Adrenal gland (tissue), 12 donors: ENCODE measurements around the gene VMAC. TPM values are rescaled to one million over a fixed set of nuclear protein-coding genes. Genes with fewer than 3 reads are reported as not detected.

Experiments
- DNase-seq, 7 donors: peaks; one replicate each; pipeline ENCODE4 v3.0.0-alpha.2; 2019 to 2020
- H3K27ac ChIP-seq, 5 donors: fragments of 200-600 bp; sonication (generic) in 4 of 5; 1 replicate in 3 of 5; 2 replicates in 2 of 5; pipeline versions ENCODE4 v1.5.1 to v1.8.0; 2016 to 2020; ENCODE audit warnings: mild to moderate bottlenecking in 1 of 5
- H3K27me3 ChIP-seq: fragments of 200-600 bp; 2 replicates; pipeline ENCODE4 v1.8.0; 2021
- H3K36me3 ChIP-seq, 2 donors: fragments of 200-600 bp; replicated peaks in 1 of 2; 1 replicate in 1 of 2; 2 replicates in 1 of 2; pipeline versions ENCODE4 v1.5.1 to v1.8.0; 2018 to 2022
- H3K4me1 ChIP-seq, 2 donors: fragments of 200-600 bp; replicated peaks in 1 of 2; 1 replicate in 1 of 2; 2 replicates in 1 of 2; pipeline versions ENCODE4 v1.5.1 to v1.8.0; 2018 to 2021
- H3K4me3 ChIP-seq, 4 donors: fragments of 200-600 bp; sonication (generic) in 3 of 4; one replicate each; pipeline ENCODE4 v1.5.1; 2016 to 2018
- H3K9me3 ChIP-seq, 3 donors: fragments of 200-600 bp; sonication (generic) in 1 of 3; replicated peaks in 1 of 3; 1 replicate in 2 of 3; 2 replicates in 1 of 3; pipeline versions ENCODE4 v1.5.1 to v1.8.0; 2016 to 2021
- CTCF ChIP-seq, 6 experiments: fragments of 450-650 bp in 4 of 6; fragments of 200-600 bp in 2 of 6; sonication (generic) in 1 of 6; IDR thresholded peaks; 1 replicate in 5 of 6; 2 replicates in 1 of 6; pipeline versions ENCODE4 v1.5.1 to v1.8.0; 2016 to 2021; ENCODE audit warnings: antibody characterized with exemption in 6 of 6, mild to moderate bottlenecking in 2 of 6, moderate library complexity in 1 of 6
- POLR2A ChIP-seq, 2 donors: fragments of 450-650 bp; IDR thresholded peaks; one replicate each; pipeline ENCODE4 v1.6.1; 2017; ENCODE audit warnings: antibody characterized with exemption in 2 of 2, mild to moderate bottlenecking in 2 of 2, moderate library complexity in 1 of 2
- WGBS, 4 donors: extraction: QIAGEN DNeasy Blood & Tissue Kit in 2 of 4; methylation state at CpG; one replicate each; pipeline versions ENCODE4 v1.1.5 to v1.1.7; 2013 to 2017; 5-methylcytosine and 5-hydroxymethylcytosine counted together
- intact Hi-C, 2 donors: fragments of 100-400 bp; cut with DNase I; formaldehyde crosslinking; loops; one replicate each; pipeline versions ENCODE4 v1.14.1 to v1.15.0; 2022 to 2023
- polyA plus RNA-seq, 3 donors: library from polyadenylated mRNA; stranded (reverse); fragments of 200-250 nt in 2 of 3; fragments of 350-450 nt in 1 of 3; fragmentation: Illumina TruSeq in 1 of 3; extraction: RNeasy Lipid Tissue Mini Kit (QIAGEN cat#74804) in 1 of 3; gene quantifications; one replicate each; pipeline ENCODE4 v1.2.3, GENCODE V29; 2013 to 2014
- total RNA-seq, 9 donors: library from RNA; depleted of rRNA in 4 of 9; stranded (reverse); fragments of >200 nt in 4 of 9; fragments of 120-200 nt in 1 of 9; fragmentation: NEBNext Ultra II Directional in 1 of 9; extraction: Animal tissue kit (Norgen Biotek cat#: 25700) in 1 of 9; gene quantifications; one replicate each; pipeline versions ENCODE4 v1.1.0 to v1.2.4, GENCODE V29; 2013 to 2023
- donor health status: healthy with polysubstance abuse.
- donor health status: Bipolar disorder and iron deficiency.
- donor health status: DM: yes; HTN: yes; CAD: no.
- donor health status: DM: no; HTN: no; CAD: no.
- donor health status: DM: no; HTN: no; CAD: no.
- donor health status: DM: yes; HTN: yes; CAD: no.

VMAC gene
- total and polyA plus RNA-seq, 12 donors: 3.5 to 15.6 (median 8.3) TPM

- Histone ChIP-seq H3K9me3 (no peaks in the 10 kb centered on the region), H3K4me3 (no peak overlapping the region), H3K36me3 (peaks cover 0 to 14% of the 10 kb centered on the region in 2 donors), H3K27me3 (no peaks in the 10 kb centered on the region), H3K27ac (no peak overlapping the region), H3K4me1 (peaks cover 10 to 21% of the 10 kb centered on the region in 2 donors)
- no peak for DNase-seq
- intact Hi-C loops: no loop called here
- no peak for TF ChIP-seq POLR2A (IDR thresholded peaks at IDR 0.05)
- no peak for TF ChIP-seq CTCF (IDR thresholded peaks at IDR 0.05)
- WGBS, 4 donors: 73 to 100% (median 82%) methylated on average over 1 of the region's 1 CpG
Observed at GRCh38 chr19:5910638-5910907, 5.9 kb downstream of the VMAC start.

- Histone ChIP-seq H3K4me1 (peaks cover 7 to 14% of the 10 kb centered on the region in 2 donors), H3K36me3 (peaks cover 0 to 21% of the 10 kb centered on the region in 2 donors), H3K9me3 (no peaks in the 10 kb centered on the region), H3K4me3 (no peak overlapping the region), H3K27ac (no peak overlapping the region), H3K27me3 (no peaks in the 10 kb centered on the region)
- intact Hi-C loops: no loop called here
- no peak for DNase-seq
- no peak for TF ChIP-seq CTCF (IDR thresholded peaks at IDR 0.05)
- TF ChIP-seq POLR2A (IDR thresholded peaks at IDR 0.05): no peak
- 85 to 100% (median 93%) methylated on average over 1 of the region's 1 CpG for WGBS, 4 donors
Observed at GRCh38 chr19:5911366-5911765, 6.7 kb downstream of the VMAC start.

- DNase-seq: peak; percentile 70 to 91 (median 87)
- peaks cover 0 to 45% of the 10 kb centered on the region in 2 donors for H3K36me3 ChIP-seq
- intact Hi-C loops: no loop called here
- H3K4me1 ChIP-seq: peaks cover 7 to 12% of the 10 kb centered on the region in 2 donors
- TF ChIP-seq POLR2A (IDR thresholded peaks at IDR 0.05) (no peak), CTCF (IDR thresholded peaks at IDR 0.05) (no peak)
- H3K27me3 ChIP-seq: no peaks in the 10 kb centered on the region
- 55 to 72% (median 60%) methylated on average over 3 to 10 of the region's 10 CpGs for WGBS, 4 donors
- H3K4me3 ChIP-seq: no peak within 1 kb of the TSS
- peak within 1 kb of the TSS in 3 of 5 donors; percentile 37 to 52 (median 47) for H3K27ac ChIP-seq
- H3K9me3 ChIP-seq: no peaks in the 10 kb centered on the region
Observed at GRCh38 chr19:5913739-5914357, 9.2 kb downstream of the VMAC start, which contains the start of gene CAPS. Gene CAPS, plus strand, starts transcription at chr19:5914254. Its CDS starts 153 bp downstream, at chr19:5914407.

GRCh38 chr19:5914358-5914774, 9.7 kb downstream of the VMAC start:
- Histone ChIP-seq H3K9me3 (no peaks in the 10 kb centered on the region), H3K4me3 (no peak overlapping the region), H3K4me1 (peaks cover 7 to 12% of the 10 kb centered on the region in 2 donors), H3K27me3 (no peaks in the 10 kb centered on the region), H3K36me3 (peaks cover 0 to 45% of the 10 kb centered on the region in 2 donors), H3K27ac (peak overlapping the region in 3 of 5 donors; percentile 37 to 52 (median 47))
- DNase-seq: no peak
- no peak for TF ChIP-seq CTCF (IDR thresholded peaks at IDR 0.05)
- TF ChIP-seq POLR2A (IDR thresholded peaks at IDR 0.05): no peak
- intact Hi-C loops: no loop called here
- WGBS, 4 donors: 76 to 86% (median 79%) methylated on average over 2 to 22 of the region's 22 CpGs
